NCI-H1694 treated with DMSO at 0.1 percent for 48 hours (cell line): ENCODE data around the gene FOXA3.
A peak's percentile ranks its signal among the peaks of the same experiment; 100 is the strongest.

Experiments used
- DNase-seq: peaks from one replicate; lab custom pipeline; 2025; lab: John Stamatoyannopoulos, UW

Gene FOXA3

GRCh38 chr19:45863840-45864628, at the start of gene FOXA3:
TSS of gene FOXA3 (plus strand) at chr19:45864326. CDS start at chr19:45864457, 131 bp downstream.
- DNase-seq = peak; percentile 38

GRCh38 chr19:45814851-45815480, 49.2 kb upstream of the FOXA3 start, which contains the start of gene RSPH6A:
TSS of gene RSPH6A (minus strand) at chr19:45815308. CDS start at chr19:45815176, 132 bp downstream.
- no peak for DNase-seq

- DNase-seq = no peak
These were observed 48.5 kb upstream of the FOXA3 start for GRCh38 chr19:45815481-45816216.

GRCh38 chr19:45816236-45817009, 47.7 kb upstream of the FOXA3 start:
- no peak for DNase-seq

GRCh38 chr19:45817010-45817724, 47.0 kb upstream of the FOXA3 start:
- peak; percentile 91 for DNase-seq

GRCh38 chr19:45817725-45818301, 46.3 kb upstream of the FOXA3 start:
- no peak for DNase-seq

- no peak for DNase-seq
These were observed 44.4 kb upstream of the FOXA3 start for GRCh38 chr19:45819769-45820168.

- DNase-seq = no peak
These were observed 43.6 kb upstream of the FOXA3 start for GRCh38 chr19:45820413-45821102.

- DNase-seq = no peak
These were observed 43.0 kb upstream of the FOXA3 start for GRCh38 chr19:45821103-45821521.

- DNase-seq = no peak
These were observed 42.6 kb upstream of the FOXA3 start for GRCh38 chr19:45821570-45821969.

- no peak for DNase-seq
These were observed 41.4 kb upstream of the FOXA3 start for GRCh38 chr19:45822716-45823115.

GRCh38 chr19:45823182-45823581, 40.9 kb upstream of the FOXA3 start:
- DNase-seq = no peak

- DNase-seq = peak; percentile 18
These were observed 40.1 kb upstream of the FOXA3 start for GRCh38 chr19:45824041-45824471.

- DNase-seq = no peak
These were observed 39.4 kb upstream of the FOXA3 start for GRCh38 chr19:45824531-45825262.

- DNase-seq = no peak
These were observed 38.9 kb upstream of the FOXA3 start for GRCh38 chr19:45825263-45825605.

GRCh38 chr19:45825917-45826893, 37.9 kb upstream of the FOXA3 start:
- DNase-seq = no peak

GRCh38 chr19:45826934-45827333, 37.2 kb upstream of the FOXA3 start:
- DNase-seq = no peak

- no peak for DNase-seq
These were observed 36.5 kb upstream of the FOXA3 start for GRCh38 chr19:45827459-45828093.
